Muscle layer of colon (tissue), 2 donors: ENCODE data around the gene ADK.
"Not testable (repeated sequence)": the region's sequence is repeated elsewhere in the genome, so short reads cannot be mapped to it uniquely, and the experiment has no call there.

Experiments
- H3K27ac ChIP-seq: one replicate; pipeline ENCODE4 v1.7.0; 2013; ENCODE audit warnings: low read depth, mild to moderate bottlenecking, low read length, moderate library complexity
- H3K27me3 ChIP-seq, 2 donors: one replicate each; pipeline ENCODE4 v1.7.0; 2013; ENCODE audit warnings: low read length in 2 of 2, mild to moderate bottlenecking in 2 of 2; ENCODE audit not compliant: insufficient read depth in 2 of 2, control insufficient read depth in 1 of 2
- H3K36me3 ChIP-seq: one replicate; pipeline ENCODE4 v1.7.0; 2013; ENCODE audit warnings: mild to moderate bottlenecking, low read length; ENCODE audit not compliant: insufficient read depth
- H3K4me1 ChIP-seq: one replicate; pipeline ENCODE4 v1.7.0; 2013; ENCODE audit warnings: mild to moderate bottlenecking, low read length; ENCODE audit not compliant: insufficient read depth
- H3K4me3 ChIP-seq, 2 donors: one replicate each; pipeline ENCODE4 v1.7.0; 2013; ENCODE audit warnings: low read length in 2 of 2, low read depth in 1 of 2, mild to moderate bottlenecking in 1 of 2, moderate library complexity in 1 of 2
- H3K9ac ChIP-seq: one replicate; pipeline ENCODE4 v1.7.0; 2013; ENCODE audit warnings: low read length
- H3K9me3 ChIP-seq: one replicate; pipeline ENCODE4 v1.7.0; 2013; ENCODE audit warnings: mild to moderate bottlenecking, low read length
- donor health status: abdominal sarcoma.
- donor health status: Adenocarcinoma of cecum.

ADK gene

DNA sequence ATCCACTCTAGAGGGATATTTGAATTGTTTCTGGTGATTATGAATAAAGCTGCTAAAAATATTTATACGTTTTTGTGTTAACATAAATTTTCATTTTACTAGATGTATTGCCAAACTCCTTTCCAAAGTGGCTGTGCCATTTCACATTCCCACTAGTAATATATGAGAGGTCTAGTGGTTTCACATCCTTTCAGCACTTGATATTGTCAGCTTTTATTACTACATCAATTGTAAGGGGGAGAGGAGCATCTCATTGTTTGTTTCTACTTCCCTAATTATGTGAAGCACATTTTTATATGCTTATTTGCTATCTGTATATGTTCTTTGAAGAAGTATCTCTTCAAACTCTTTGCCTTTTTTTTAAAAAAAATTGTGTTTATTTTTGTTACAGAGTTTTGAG lies 184.5 kb downstream of the ADK start:
- H3K36me3 ChIP-seq, result no peaks in the 10 kb centered on the region
- H3K9me3 ChIP-seq, result no peaks in the 10 kb centered on the region
- no peak overlapping the region for H3K4me3 ChIP-seq
- H3K27ac ChIP-seq, result no peak overlapping the region
- H3K9ac ChIP-seq, result no peak overlapping the region
- no peaks in the 10 kb centered on the region for H3K27me3 ChIP-seq
- H3K4me1 ChIP-seq, result peaks cover 3% of the 10 kb centered on the region

DNA sequence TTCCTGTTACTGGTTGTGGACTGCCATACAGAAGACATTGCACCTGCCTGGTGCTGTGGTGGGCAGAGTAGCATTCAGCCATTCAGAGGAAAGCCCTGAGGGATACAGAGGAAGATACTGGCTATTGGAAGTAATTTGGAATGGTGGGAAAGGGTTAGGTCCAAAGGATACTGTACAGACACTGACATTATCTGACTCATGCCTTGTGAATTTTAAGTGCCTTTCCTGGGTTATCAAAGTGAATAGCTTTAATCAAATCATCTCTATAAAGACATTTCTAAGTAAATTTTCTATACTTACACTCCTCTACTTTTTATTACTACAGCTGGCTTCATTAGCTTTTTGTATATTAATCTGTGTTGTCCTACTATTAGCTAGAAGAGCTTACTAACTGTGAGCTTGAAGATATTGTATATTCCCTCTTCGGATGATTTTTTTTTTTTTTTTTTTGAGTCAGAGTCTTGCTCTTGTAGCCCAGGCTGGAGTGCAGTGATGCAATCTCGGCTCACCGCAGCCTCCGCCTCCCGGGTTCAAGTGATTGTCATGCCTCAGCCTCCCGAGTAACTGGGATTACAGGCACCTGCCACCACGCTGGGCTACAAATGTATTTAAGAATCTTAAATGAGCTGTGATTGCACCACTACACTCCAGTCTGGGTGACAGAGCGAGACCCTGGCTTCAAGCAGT lies 186.5 kb downstream of the ADK start:
- H3K36me3 ChIP-seq, result no peaks in the 10 kb centered on the region
- no peak overlapping the region for H3K9ac ChIP-seq
- H3K27me3 ChIP-seq, result no peaks in the 10 kb centered on the region
- no peak overlapping the region for H3K4me3 ChIP-seq
- no peak overlapping the region for H3K27ac ChIP-seq
- peaks cover 3% of the 10 kb centered on the region for H3K4me1 ChIP-seq
- H3K9me3 ChIP-seq, result no peaks in the 10 kb centered on the region

DNA sequence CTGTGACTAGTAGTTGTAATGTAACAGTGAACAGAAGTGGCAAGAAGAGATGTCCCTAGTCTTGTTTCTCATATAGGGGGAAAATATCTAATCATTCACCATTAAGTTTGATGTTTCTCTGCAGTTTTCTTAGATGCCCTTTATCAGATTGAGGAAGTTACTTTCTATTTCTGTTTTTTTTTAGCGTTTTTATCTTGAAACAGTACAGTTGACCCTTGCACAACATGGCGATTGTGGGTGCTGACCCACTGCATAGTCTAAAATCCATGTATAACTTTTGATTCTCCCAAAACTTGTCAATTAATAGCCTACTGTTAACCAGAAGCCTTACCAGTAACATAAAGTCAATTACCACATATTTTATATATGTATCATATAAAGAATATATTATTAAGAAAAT lies 192.0 kb downstream of the ADK start:
- no peaks in the 10 kb centered on the region for H3K36me3 ChIP-seq
- no peaks in the 10 kb centered on the region for H3K27me3 ChIP-seq
- no peak overlapping the region for H3K9ac ChIP-seq
- H3K27ac ChIP-seq, result no peak overlapping the region
- no peak overlapping the region for H3K4me3 ChIP-seq
- peaks cover 5% of the 10 kb centered on the region for H3K9me3 ChIP-seq
- H3K4me1 ChIP-seq, result no peaks in the 10 kb centered on the region

DNA sequence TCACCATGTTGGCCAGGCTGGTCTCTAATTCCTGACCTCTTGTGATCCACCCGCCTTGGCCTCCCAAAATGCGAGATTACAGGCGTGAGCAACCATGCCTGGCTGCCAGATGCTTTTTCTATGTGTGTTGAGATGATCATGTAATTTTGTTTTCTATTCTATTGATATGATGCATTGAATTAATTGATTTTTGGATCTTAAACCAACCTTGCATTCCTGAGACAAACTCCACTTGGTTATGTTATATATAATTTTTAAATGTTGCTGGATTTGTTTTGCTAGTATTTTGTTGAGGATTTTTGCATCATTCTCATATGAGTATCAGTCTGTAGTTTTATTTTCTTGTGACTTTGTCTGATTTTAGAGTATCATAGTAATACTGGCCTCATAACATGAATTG lies 192.8 kb downstream of the ADK start:
- Histone ChIP-seq H3K27ac (no peak overlapping the region), H3K36me3 (no peaks in the 10 kb centered on the region), H3K4me3 (no peak overlapping the region), H3K27me3 (no peaks in the 10 kb centered on the region), H3K4me1 (no peaks in the 10 kb centered on the region), H3K9ac (no peak overlapping the region), H3K9me3 (peaks cover 5% of the 10 kb centered on the region)

DNA sequence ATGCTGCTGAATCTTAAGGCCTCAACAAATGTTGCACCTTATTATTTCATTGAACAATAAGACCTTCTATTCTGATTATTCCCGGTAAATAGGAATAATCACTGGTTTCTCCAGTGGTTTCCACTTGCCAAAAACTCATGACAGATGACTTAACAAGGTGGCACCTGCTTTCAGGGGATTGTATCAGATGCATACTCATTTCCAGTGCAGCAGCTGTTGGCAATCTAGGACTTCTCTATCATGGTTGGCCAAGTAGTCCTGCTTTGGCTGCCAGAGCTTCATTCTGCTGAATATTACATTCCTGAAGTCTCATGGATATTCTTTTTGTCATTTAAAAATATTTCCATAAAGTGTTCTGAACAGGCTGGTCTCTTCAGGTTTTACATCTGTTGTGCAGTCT lies 193.3 kb downstream of the ADK start:
- Histone ChIP-seq H3K4me3 (no peak overlapping the region), H3K27me3 (no peaks in the 10 kb centered on the region), H3K9me3 (peaks cover 5% of the 10 kb centered on the region), H3K27ac (no peak overlapping the region), H3K9ac (no peak overlapping the region), H3K36me3 (no peaks in the 10 kb centered on the region), H3K4me1 (no peaks in the 10 kb centered on the region)

DNA sequence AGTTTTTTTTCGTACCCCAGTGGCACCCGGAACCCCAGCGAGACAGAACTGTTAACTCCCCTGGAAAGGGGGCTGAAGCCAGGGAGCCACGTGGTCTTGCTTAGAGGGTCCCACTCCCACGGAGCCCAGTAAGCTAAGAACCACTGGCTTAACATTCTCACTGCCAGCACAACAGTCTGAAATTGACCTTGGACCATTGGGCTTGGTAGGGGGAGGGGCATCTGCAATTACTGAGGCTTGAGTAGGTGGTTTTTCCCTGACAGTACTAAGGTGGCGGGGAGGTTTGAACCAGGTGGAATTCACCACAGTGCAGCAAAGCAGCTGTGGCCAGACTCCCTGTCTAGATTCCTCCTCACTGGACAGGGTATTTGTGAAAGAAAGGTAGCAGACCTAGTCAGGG lies 196.5 kb downstream of the ADK start:
- H3K9me3 ChIP-seq, result peaks cover 5% of the 10 kb centered on the region
- H3K4me1 ChIP-seq, result no peaks in the 10 kb centered on the region
- no peak overlapping the region for H3K9ac ChIP-seq
- H3K27me3 ChIP-seq, result no peaks in the 10 kb centered on the region
- no peak overlapping the region for H3K27ac ChIP-seq
- H3K36me3 ChIP-seq, result no peaks in the 10 kb centered on the region
- no peak overlapping the region for H3K4me3 ChIP-seq

DNA sequence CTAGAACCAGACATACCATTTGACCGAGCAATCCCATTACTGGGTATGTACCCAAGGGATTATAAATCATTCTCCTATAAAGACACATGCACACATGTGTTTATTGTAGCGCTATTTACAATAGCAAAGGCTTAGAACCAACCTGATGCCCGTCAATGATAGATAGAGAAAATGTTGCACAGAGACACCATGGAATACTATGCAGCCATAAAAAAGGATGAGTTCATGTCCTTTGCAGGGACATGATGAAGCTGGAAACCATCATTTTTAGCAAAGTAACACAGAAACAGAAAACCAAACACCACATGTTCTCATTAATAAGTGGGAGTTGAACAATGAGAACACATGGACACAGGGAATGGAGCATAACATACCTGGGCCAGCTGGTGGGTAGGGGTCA lies 202.0 kb downstream of the ADK start:
- H3K27ac ChIP-seq, H3K9ac ChIP-seq, H3K27me3 ChIP-seq, H3K4me3 ChIP-seq, H3K36me3 ChIP-seq, H3K9me3 ChIP-seq, H3K4me1 ChIP-seq: not testable (repeated sequence)

DNA sequence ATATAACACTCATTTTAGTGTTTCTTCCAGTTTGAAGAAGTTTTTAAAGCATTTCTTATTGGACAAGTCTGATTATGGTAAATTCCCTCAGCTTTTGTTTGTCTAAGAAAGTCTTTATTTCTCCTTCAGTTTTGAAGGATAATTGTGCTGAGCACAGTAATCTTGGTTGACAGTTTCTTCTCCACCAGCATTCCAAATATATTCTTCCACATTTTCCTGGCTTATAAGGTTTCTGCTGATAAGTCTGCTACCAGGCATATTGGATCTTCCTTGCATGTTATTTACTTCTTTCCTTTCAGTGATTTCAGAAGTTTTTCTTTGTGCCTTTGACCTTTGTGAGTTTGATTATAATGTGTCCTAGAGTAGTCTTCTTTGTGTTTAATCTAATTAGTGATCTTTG lies 210.7 kb downstream of the ADK start:
- Histone ChIP-seq H3K4me3 (no peak overlapping the region), H3K27me3 (no peaks in the 10 kb centered on the region), H3K4me1 (no peaks in the 10 kb centered on the region), H3K36me3 (no peaks in the 10 kb centered on the region), H3K9ac (no peak overlapping the region), H3K9me3 (peaks cover 14% of the 10 kb centered on the region), H3K27ac (no peak overlapping the region)

DNA sequence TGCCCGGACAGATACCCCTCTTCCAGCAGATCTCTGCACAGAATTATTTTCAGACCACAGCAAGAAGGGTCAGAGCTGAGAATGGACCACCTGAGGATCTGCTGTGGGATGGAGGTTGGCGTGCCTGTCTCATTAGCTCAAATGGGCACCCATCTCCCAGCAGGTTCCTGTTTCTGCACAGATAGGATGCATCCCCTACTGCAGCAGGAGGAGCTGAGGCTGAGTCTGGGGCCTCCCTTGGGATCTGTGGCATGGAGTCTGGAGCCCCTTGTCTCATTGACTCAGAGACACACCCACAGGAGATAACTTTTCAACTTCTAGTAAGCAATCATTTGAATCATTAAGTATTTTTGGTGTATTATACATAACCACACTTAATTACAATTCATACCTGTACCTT lies 212.7 kb downstream of the ADK start:
- no peaks in the 10 kb centered on the region for H3K4me1 ChIP-seq
- H3K27ac ChIP-seq, result no peak overlapping the region
- no peaks in the 10 kb centered on the region for H3K27me3 ChIP-seq
- no peaks in the 10 kb centered on the region for H3K36me3 ChIP-seq
- H3K9ac ChIP-seq, result no peak overlapping the region
- peaks cover 14% of the 10 kb centered on the region for H3K9me3 ChIP-seq
- no peak overlapping the region for H3K4me3 ChIP-seq

DNA sequence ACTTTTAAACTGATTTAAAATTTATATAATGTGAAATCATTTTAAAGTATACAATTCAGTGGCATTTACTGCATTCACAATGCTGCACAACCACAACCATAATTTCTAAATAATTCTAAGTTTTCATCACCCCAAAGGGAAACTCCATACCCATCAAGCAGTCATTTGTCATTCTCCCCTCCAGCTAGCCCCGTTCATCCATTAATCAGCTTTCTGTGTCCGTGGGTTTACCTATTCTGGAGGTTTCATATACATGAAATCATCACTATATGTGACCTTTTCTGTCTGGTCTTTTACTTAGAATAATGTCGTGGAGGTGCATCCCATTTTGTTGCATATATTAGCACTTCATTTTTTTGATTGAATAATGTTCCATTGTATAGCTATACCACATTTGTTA lies 214.1 kb downstream of the ADK start:
- no peaks in the 10 kb centered on the region for H3K4me1 ChIP-seq
- H3K27me3 ChIP-seq, result no peaks in the 10 kb centered on the region
- no peak overlapping the region for H3K27ac ChIP-seq
- H3K36me3 ChIP-seq, result no peaks in the 10 kb centered on the region
- peaks cover 6% of the 10 kb centered on the region for H3K9me3 ChIP-seq
- no peak overlapping the region for H3K9ac ChIP-seq
- no peak overlapping the region for H3K4me3 ChIP-seq

DNA sequence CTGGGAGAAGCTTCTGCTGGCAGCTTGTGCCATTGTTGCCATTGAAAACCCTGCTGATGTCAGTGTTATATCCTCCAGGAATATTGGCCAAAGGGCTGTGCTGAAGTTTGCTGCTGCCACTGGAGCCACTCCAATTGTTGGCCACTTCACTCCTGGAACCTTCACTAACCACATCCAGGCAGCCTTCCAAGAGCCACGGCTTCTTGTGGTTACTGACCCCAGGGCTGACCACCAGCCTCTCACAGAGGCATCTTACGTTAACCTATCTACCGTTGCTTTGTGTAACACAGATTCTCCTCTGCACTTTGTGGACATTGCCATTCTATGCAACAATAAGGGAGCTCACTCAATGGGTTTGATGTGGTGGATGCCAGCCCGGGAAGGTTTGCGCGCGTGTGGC lies 220.7 kb downstream of the ADK start:
- Histone ChIP-seq H3K9me3 (no peaks in the 10 kb centered on the region), H3K27me3 (no peaks in the 10 kb centered on the region)

DNA sequence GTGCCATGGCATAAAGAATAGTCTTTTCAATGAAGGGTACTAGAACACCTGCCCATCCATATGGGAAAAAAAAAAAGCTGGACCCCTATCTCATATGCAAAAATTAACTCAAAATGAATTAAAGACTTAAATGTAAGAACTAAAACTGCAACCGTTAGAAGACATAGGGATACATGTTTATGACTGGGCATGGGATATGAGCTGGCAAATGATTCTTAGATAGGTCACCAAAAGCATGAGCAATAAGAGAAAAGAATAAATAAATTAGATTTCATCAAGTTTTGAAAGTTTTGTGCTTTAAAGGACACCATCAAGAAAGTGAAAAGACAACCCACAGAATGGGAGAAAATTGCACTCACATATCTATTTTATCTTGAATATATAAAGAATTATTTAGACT lies 222.0 kb downstream of the ADK start:
- H3K27ac ChIP-seq, result no peak overlapping the region
- no peaks in the 10 kb centered on the region for H3K4me1 ChIP-seq
- no peak overlapping the region for H3K9ac ChIP-seq
- H3K27me3 ChIP-seq, result no peaks in the 10 kb centered on the region
- H3K36me3 ChIP-seq, result no peaks in the 10 kb centered on the region
- no peak overlapping the region for H3K4me3 ChIP-seq
- no peaks in the 10 kb centered on the region for H3K9me3 ChIP-seq

More for the DNA sequence above, 220.7 kb downstream of the ADK start:
- Histone ChIP-seq H3K4me1 (no peaks in the 10 kb centered on the region), H3K27ac (no peak overlapping the region), H3K9ac (no peak overlapping the region), H3K36me3 (no peaks in the 10 kb centered on the region), H3K4me3 (no peak overlapping the region)
